EL (cell line): Measurements from ENCODE around the gene POU2F1.

Source experiments
- DNase-seq: peaks from one replicate; pipeline ENCODE4 v3.0.0-alpha.2; 2016

Gene POU2F1

GRCh38 chr1:167429612-167430011 is 208.9 kb downstream of the POU2F1 start:
- DNase-seq: no peak

DNA sequence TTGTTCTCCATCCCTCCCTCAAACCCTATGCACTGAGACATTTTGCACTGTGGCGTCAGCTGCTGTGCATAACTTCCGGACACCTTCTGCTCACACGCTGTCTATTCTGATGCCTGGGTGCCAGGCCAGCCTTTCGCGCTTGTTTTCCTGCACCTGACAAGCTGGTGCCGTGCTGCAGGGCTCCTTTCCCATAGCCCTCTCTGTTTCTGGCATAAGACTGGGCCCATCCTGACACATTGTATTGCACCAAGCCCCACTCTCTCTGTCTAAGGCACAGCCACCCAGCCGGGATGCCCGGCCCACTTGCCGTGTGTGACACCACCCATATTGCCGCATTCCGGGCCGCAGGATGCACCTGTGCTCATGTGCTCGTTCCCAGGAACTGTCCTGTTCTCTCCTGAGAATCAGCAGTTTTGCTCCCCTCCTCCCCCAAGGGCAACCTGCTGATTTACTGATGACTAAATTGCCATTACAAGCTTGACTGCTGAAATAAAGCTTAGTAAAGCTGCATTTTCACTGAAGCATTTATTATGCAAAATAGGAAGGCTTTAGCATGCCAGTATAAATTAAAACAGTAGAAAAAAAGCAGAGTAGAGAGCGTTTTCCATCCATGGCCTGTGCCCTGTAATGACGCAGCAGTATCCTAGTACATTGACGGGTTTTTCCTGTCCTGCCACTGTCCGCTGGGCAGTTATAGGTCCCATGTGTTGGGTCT is 209.6 kb downstream of the POU2F1 start:
- DNase-seq: no peak

GRCh38 chr1:167430849-167431242 is 210.2 kb downstream of the POU2F1 start:
- DNase-seq: no peak

DNA sequence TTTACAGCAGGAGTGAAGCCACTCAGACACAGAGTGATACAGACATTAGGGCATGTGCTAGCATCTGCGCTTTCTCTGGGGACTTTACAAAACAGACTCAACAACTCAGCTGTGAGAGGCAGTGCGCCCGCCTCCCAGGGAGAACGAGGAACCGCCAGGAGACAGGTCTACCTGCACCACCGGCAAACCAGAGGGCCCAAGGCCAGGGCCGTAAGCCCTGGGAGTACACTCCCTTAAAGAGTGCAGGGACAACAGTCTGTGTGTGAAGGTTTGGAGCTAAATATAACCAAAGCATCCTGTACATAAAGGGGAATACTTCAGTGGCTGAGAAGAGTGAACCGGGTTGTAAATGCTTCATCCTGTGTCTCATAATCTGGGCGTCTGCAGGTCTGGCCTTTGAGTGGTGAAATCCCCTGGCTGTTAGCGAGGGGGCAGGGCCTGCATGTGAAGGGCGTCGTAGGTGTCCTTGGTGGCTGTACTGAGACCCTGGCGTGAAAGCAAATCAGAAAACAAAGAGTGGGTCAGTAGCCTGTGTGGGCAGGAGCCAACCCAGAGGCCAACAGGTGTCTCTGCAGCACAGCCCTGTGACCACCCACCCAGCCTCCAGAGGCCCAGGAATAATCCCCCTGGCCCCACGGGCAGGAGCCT is 210.7 kb downstream of the POU2F1 start:
- DNase-seq: no peak

- DNase-seq: no peak
Observed at GRCh38 chr1:167431909-167432650, 211.4 kb downstream of the POU2F1 start.

- no peak for DNase-seq
Observed at GRCh38 chr1:167432780-167433179, 212.1 kb downstream of the POU2F1 start.

- DNase-seq: no peak
Observed at GRCh38 chr1:167433884-167434283, 213.2 kb downstream of the POU2F1 start.

DNA sequence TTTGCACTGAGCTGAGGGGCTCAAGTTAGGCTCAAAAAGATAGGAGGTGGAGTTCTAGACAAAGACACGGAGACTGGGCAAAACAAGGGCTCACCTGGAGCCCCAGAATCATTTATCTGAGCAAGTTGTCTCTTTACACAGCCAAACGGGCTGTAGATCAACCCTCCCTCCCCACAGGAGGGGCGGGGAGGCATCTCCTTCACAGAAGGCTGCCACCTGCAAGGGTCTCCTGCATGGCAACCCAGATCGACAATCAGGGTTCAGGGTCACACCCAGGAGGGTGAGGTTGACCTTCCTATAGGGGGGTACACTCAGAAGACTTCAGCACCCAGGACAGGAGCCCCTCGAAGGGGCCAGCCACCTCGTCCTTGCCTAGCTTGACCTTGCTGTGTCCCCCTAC is 213.6 kb downstream of the POU2F1 start:
- no peak for DNase-seq

DNA sequence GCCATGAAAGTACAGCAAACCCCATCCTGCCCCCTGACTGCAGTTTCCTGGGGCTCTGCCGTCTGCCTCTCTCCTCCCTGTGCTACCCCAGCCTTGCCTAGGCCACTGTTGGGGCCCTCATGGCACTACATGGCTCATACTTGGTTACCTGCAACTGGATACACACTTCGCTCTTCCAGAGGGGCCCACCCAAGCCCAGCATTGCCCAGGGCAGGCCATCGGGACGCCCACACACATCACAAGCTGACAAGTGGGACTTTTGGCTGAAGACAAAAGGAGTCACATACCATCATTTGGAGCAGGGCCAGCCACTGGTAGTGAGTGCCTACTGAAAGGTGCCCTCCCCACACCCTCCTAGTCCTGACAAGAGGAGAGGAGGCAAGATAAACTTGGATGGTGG is 214.8 kb downstream of the POU2F1 start:
- no peak for DNase-seq

DNA sequence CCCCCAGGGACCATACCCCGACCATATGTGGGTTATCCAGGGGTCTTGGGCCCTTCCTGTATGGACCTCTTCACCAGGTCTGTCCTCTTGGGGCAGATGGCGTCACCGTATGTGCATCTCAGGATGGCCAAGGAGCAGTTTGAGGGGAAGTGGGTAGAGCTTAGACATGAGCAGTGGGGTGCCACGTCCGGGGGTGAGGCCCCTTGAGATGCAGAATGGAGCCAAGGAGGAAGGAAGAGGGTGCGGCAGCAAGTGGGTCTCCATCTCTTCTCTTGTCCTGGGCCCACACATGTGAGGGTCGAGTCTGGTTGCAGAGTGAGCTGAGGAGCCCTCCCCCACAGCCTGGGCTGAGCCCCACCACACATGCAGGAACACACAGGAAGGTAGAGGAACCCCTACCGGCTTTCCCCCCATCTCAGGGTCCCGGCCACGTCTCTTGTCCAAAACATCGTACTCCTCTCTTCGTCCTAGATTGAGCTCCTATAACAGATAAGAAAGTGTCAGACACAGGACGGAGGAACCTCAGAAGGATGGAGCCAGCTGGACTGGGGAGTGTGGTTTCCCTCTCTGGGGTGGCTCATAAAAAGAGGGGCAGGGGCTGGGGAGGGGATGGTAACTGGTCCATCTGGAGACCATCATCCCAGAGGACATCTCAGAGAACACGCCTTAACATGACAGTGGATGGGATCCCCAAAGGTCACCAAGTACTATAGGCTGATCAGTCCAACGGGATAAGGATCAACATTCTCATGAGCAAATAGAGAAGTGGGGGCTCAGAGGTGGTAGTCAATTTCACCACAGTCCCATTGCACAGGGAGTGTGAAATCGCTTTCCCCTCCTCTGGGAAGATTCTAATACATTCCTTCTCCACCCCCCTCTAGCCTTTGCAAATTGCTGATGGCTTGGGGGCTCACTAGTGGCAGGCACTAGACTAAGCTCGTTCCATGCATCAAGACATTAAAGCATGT is 217.8 kb downstream of the POU2F1 start:
- DNase-seq: no peak

DNA sequence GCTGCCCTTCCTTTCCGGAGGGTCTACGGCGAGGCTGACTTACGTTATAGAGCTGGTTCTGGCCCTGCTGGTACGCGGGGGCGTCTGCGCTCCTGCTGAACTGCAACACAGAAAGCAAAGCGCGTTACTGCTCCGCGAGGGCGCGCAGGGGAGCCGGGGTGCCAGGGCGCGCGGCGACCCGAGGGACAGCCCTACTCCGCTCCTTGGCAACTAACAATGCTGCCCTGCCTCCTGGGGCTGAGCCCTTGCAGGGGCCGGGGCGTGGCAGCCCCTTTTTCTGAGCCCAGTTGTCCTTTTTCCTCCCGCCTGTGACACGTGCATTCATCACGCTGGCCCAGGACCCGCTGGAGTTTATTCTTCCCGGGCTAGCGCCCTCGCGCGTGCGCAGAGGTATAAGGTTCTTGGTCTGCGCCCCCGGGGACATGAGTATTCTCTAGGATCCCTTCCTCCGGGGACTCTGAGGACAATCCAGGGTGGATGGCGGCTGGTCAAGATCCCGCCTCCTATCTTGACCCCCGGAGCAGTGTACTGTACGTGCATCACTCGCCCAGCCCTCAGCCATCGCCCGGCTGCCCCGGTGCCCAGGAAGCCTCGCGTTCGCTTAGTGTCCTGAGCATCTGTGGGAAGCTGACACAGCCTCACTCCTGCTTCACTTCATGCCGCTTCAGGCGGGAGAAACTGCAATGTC is 218.8 kb downstream of the POU2F1 start:
- peak; percentile 55 for DNase-seq

DNA sequence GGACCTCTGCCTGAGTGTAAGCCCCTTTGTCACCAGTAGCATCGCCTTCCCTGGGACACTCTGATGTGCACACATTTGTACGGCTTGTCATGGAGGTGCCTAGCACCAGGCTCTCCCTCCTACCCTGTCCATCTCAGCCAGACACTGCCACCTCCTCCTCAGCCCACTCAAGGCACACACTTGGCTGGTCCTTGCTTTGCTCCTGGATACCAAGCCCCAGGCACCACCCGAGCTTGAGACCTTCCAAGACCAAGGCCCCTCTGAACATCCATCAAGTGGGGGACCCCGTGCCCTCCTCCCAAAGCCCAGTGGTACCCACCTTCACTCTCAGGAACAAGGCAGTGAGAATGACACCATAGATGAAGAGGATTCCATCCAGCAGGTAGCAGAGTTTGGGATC is 219.7 kb downstream of the POU2F1 start:
- no peak for DNase-seq

DNA sequence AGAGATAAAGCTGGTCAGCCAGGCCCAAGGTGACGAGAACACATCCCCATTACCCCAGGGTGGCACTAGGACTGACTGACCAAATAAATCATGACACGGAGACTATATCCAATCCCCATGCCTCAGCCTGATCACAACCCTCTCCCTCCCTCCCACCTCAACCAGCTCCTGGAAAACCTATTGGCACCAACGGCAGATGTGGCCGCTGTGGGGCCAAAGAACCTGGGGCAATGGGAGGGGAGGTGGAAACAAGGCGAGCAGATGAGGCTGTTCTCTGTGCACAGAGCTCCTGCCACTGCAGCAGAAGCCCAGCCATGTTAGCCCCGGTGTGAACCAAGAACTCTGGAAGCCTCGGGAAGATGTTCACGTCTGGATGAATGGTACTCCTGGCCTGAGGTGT is 220.1 kb downstream of the POU2F1 start:
- DNase-seq: no peak

GRCh38 chr1:167441222-167441621 is 220.5 kb downstream of the POU2F1 start:
- no peak for DNase-seq

GRCh38 chr1:167442142-167442848 is 221.6 kb downstream of the POU2F1 start:
- DNase-seq: peak; percentile 71

- DNase-seq: no peak
Observed at GRCh38 chr1:167442854-167443565, 222.3 kb downstream of the POU2F1 start.

DNA sequence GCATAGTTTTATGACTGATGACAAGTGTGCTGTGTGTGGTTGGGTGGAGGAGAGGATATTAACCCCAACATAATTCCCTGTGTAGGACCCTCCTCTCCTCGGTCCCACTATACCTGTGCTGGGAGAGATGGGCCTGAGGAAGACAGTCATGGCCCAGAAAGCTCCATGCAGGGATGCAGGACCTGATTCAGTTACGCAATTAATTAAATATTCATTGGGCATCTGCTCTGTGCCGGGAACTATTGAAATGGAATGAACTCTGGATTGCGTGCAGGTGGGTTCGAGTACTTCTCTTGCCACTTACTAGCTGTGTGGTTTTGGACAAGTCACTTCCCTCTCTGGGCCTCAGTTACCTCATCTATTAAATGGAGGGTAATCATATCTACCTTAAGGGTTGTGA is 223.1 kb downstream of the POU2F1 start:
- no peak for DNase-seq

DNA sequence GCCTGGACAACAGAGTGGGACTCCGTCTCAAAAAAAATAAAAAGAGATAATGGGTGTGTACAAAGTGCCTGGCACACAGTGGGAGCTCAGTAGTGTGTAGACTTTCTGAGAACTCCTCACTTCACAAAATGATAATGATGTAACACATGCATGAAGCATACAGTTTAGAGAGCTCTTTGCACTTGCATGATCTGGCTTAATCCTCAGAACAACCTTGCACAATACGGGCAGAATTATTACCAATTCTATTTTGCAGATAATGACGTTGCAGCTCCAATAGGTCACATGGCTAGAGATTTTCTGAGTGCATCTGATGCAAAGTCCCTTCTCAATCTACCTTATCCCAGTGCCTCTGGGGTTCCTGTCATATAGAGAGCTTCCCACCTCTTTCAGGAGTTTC is 226.3 kb downstream of the POU2F1 start:
- DNase-seq: no peak

DNA sequence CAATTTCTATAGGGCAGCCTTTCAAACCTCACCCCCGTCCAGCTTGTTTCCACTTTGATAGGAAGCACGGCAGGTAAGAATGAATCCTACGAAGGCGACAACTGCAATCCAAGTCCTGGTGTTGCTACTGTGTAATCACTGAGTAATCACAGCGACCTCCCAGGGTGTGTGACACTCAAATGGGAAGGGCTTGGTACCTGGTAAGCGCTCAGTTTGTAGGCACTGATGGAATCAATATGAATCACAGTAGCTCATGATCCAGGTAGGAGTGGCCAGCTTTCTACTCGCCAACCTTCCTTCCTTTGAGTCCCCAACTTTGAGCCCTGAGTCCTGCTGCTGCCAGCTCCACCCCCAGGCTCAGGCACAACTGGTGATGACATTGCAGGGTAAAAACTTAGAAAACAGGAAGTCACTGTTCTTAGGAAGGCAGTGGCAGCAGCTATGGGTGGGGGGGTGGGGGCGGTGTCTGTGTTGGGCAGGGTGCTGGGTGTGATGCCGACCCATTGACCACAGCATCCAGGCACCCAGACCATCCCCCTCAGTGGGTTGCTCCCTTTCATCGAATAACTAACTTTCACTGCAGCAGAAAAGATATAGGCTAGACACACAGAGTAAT is 226.9 kb downstream of the POU2F1 start:
- DNase-seq: no peak

DNA sequence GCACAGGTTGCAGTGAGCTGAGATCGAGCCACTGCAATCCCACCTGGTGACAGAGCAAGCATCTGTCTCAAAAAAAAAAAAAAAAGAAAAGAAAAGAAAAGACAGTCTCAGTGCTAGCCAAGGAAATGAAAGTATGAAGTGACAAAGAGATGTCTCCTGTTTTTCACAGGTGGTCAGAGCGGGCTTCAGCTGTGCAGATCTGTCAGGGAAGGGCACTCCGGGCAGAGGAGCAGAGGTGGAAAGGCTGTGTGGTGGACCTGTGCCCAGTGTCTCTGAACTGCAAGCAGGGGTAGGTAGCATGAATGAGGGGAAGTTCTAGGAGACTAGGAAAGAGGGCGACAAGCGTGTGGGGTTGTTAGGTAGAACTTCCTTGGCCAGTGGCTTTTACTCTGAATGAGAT is 230.2 kb downstream of the POU2F1 start:
- DNase-seq: no peak
